HCT116 (cell line): ENCODE measurements around the gene TTLL3. TPM values are rescaled to one million over a fixed set of nuclear protein-coding genes. Genes with fewer than 3 reads are reported as not detected.

Experiments used
- ATAC-seq: fragments of 200-7000 bp; cut with Tn5 transposase; 2 replicates; pipeline ENCODE4 v1.9.1; 2020; ENCODE audit warnings: mild to moderate bottlenecking, moderate library complexity
- BruUV-seq: library from RNA; stranded (reverse); fragments of 400-500 nt; replicated peaks from 2 replicates; lab custom pipeline; 2021; lab: Mats Ljungman, UMichigan
- CTCF ChIA-PET: fragments of 300-600 bp; sonication (Branson Sonifier 250); formaldehyde crosslinking; loops from one replicate; lab custom pipeline; 2021; ENCODE audit warnings: antibody characterized with exemption; lab: Charles Lee
- POLR2A ChIA-PET: fragments of 300-600, 350-600 bp; sonication (Branson Sonifier 250); formaldehyde crosslinking; loops from one replicate; lab custom pipeline; 2021; ENCODE audit warnings: antibody characterized with exemption; lab: Charles Lee
- RAD21 ChIA-PET, 2 experiments: fragments of 300-600 bp; sonication (Branson Sonifier 250); formaldehyde crosslinking; loops; one replicate each; lab custom pipeline; 2023; ENCODE audit warnings: low total read pairs in 2 of 2; ENCODE audit not compliant: uncharacterized antibody in 2 of 2, unreplicated experiment in 2 of 2, low non-redundant PET in 1 of 2; lab: Charles Lee
- DNase-seq: peaks from one replicate; pipeline ENCODE4 v3.0.0-alpha.2; 2010; ENCODE audit warnings: low read depth, low spot score
- H2AFZ ChIP-seq: fragments of 200-600 bp; shearing (Covaris generic), sonication (generic); 2 replicates; pipeline ENCODE4 v1.6.1; 2017; ENCODE audit warnings: low read depth, mixed run types, mixed read lengths, antibody characterized with exemption, low read length; ENCODE audit not compliant: poor library complexity, severe bottlenecking
- H3K27ac ChIP-seq: 2 replicates; pipeline ENCODE4 v1.5.1; 2012; ENCODE audit warnings: low read depth, low read length
- H3K27me3 ChIP-seq: fragments of 200-600 bp; sonication (generic); 2 replicates; pipeline ENCODE4 v1.6.1; 2016; ENCODE audit warnings: mixed run types, low read length, mixed read lengths; ENCODE audit not compliant: insufficient read depth
- H3K36me3 ChIP-seq, 2 experiments: fragments of 200-500 bp in 1 of 2; fragments of 200-600 bp in 1 of 2; sonication (Bioruptor generic) in 1 of 2; sonication (generic) in 1 of 2; 2 replicates each; pipeline versions ENCODE4 v1.5.1 to v1.6.1; 2014 to 2016; ENCODE audit warnings: low read length in 2 of 2, inconsistent platforms in 1 of 2, mixed read lengths in 1 of 2, mixed run types in 1 of 2; ENCODE audit not compliant: insufficient read depth in 2 of 2, control insufficient read depth in 1 of 2
- H3K4me1 ChIP-seq, 2 experiments: fragments of 200-600 bp in 1 of 2; sonication (generic) in 1 of 2; 2 replicates each; pipeline versions ENCODE4 v1.5.1 to v1.6.1; 2012 to 2017; ENCODE audit warnings: low read length in 2 of 2, inconsistent platforms in 1 of 2, mild to moderate bottlenecking in 1 of 2, mixed read lengths in 1 of 2, mixed run types in 1 of 2, moderate library complexity in 1 of 2; ENCODE audit not compliant: insufficient read depth in 2 of 2, control insufficient read depth in 1 of 2
- H3K4me2 ChIP-seq: fragments of 200-600 bp; sonication (generic); 2 replicates; pipeline ENCODE4 v1.6.1; 2017; ENCODE audit warnings: mixed run types, low read length, mixed read lengths
- H3K4me3 ChIP-seq, 2 experiments: fragments of 200-600 bp in 1 of 2; sonication (generic) in 1 of 2; replicated peaks in 1 of 2; 2 replicates each; pipeline ENCODE4 v1.5.1; 2011 to 2016; ENCODE audit warnings: low read length in 2 of 2, control low read depth in 1 of 2, low read depth in 1 of 2, mild to moderate bottlenecking in 1 of 2, mixed read lengths in 1 of 2, mixed run types in 1 of 2
- H3K79me2 ChIP-seq: fragments of 200-600 bp; sonication (generic); 2 replicates; pipeline ENCODE4 v1.6.1; 2017; ENCODE audit warnings: mild to moderate bottlenecking, mixed run types, low read length, moderate library complexity, mixed read lengths; ENCODE audit not compliant: insufficient read depth
- H3K9ac ChIP-seq: fragments of 200-600 bp; sonication (generic); 2 replicates; pipeline ENCODE4 v1.6.1; 2016; ENCODE audit warnings: low read length, mixed read lengths
- H3K9me2 ChIP-seq: fragments of 200-600 bp; sonication (generic), shearing (Covaris generic); 2 replicates; pipeline ENCODE4 v1.6.1; 2017; ENCODE audit warnings: mixed run types, mild to moderate bottlenecking, moderate library complexity; ENCODE audit not compliant: insufficient read depth
- H3K9me3 ChIP-seq, 2 experiments: fragments of 200-500 bp in 1 of 2; fragments of 200-600 bp in 1 of 2; sonication (Bioruptor generic) in 1 of 2; sonication (generic) in 1 of 2; 2 replicates each; pipeline ENCODE4 v1.6.1; 2014 to 2017; ENCODE audit warnings: low read length in 2 of 2, mixed read lengths in 2 of 2, inconsistent platforms in 1 of 2, low read depth in 1 of 2, mild to moderate bottlenecking in 1 of 2, mixed run types in 1 of 2, moderate library complexity in 1 of 2; ENCODE audit not compliant: control insufficient read depth in 1 of 2, insufficient read depth in 1 of 2
- H4K20me1 ChIP-seq: fragments of 200-600 bp; sonication (generic), shearing (Covaris generic); 2 replicates; pipeline ENCODE4 v1.6.1; 2017; ENCODE audit warnings: mixed run types, mild to moderate bottlenecking, moderate library complexity; ENCODE audit not compliant: insufficient read depth
- ELF1 ChIP-seq: IDR thresholded peaks from 2 replicates; pipeline ENCODE4 v1.6.1; 2012; ENCODE audit warnings: low read depth, borderline replicate concordance
- EZH2phosphoT487 ChIP-seq: fragments of 200-600 bp; IDR thresholded peaks from 2 replicates; pipeline ENCODE4 v1.6.1; 2018; ENCODE audit warnings: antibody characterized with exemption, borderline replicate concordance
- FOSL1 ChIP-seq: IDR thresholded peaks from 2 replicates; pipeline ENCODE4 v1.6.1; 2012; ENCODE audit warnings: low read depth
- JUND ChIP-seq: IDR thresholded peaks from 2 replicates; pipeline ENCODE4 v1.6.1; 2012
- MAX ChIP-seq: IDR thresholded peaks from 2 replicates; pipeline ENCODE4 v1.6.1; 2012
- POLR2AphosphoS5 ChIP-seq: IDR thresholded peaks from 2 replicates; pipeline ENCODE4 v1.6.1; 2011; ENCODE audit warnings: mild to moderate bottlenecking, low read depth, low read length, moderate library complexity
- SRF ChIP-seq: IDR thresholded peaks from 2 replicates; pipeline ENCODE4 v1.6.1; 2012; ENCODE audit warnings: low read depth
- YY1 ChIP-seq: IDR thresholded peaks from 2 replicates; pipeline ENCODE4 v1.6.1; 2011; ENCODE audit warnings: low read length, low read depth, moderate library complexity, mild to moderate bottlenecking; ENCODE audit not compliant: insufficient replicate concordance; ENCODE audit errors: extremely low read depth
- intact Hi-C: fragments of 100-400 bp; cut with micrococcal nuclease; formaldehyde crosslinking; loops from 2 replicates; pipeline ENCODE4 v1.10.0; 2022
- total RNA-seq: library from RNA; stranded (reverse); gene quantifications from one replicate; pipeline ENCODE4 v1.2.1, GENCODE V29; 2021; ENCODE audit not compliant: unreplicated experiment
- TF ChIP-seq, protein P1 (sequence below): IDR thresholded peaks from 2 replicates; pipeline ENCODE4 v1.6.1; 2011; ENCODE audit warnings: mild to moderate bottlenecking, low read length, moderate library complexity; ENCODE audit not compliant: insufficient replicate concordance; ENCODE audit errors: extremely low read depth

Gene TTLL3
- total RNA-seq, 1 experiment from 2014 or later, result 40.3 TPM

DNA sequence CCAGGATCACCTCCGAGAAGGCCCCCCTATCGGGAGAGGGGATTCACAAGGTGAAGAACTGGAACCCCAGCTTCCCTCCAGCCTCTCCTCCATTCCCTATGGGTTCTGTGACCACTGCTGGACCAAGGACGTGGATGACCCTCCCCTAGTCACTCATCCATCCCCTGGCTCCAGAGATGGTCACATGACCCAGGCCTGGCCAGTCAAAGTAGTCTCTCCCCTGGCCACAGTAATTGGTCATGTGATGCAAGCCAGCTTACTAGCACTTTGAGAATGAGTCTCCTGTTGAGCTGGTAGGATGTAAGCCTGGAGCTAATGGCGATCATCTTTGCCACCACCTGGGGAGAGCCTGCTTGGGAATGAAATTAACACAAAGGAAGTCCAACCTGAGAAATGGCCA lies 44.2 kb upstream of the TTLL3 start:
- H3K36me3 ChIP-seq, result peaks cover 2 to 7% of the 10 kb centered on the region in 2 experiments; a peak in 2 of 4 replicates
- ChIA-PET RAD21 (no interaction called here), POLR2A (no interaction called here), CTCF (no interaction called here)
- H3K9ac ChIP-seq, result no peak overlapping the region
- BruUV-seq, result no TSS peak
- intact Hi-C loops, result no loop called here
- ATAC-seq, result no peak
- H4K20me1 ChIP-seq, result no peaks in the 10 kb centered on the region
- H3K9me3 ChIP-seq, result no peaks in the 10 kb centered on the region
- H3K4me1 ChIP-seq, result peaks cover 4 to 24% of the 10 kb centered on the region in 2 experiments
- no peak overlapping the region for H2AFZ ChIP-seq
- no peaks in the 10 kb centered on the region for H3K9me2 ChIP-seq
- H3K4me3 ChIP-seq, result no peak overlapping the region
- H3K27me3 ChIP-seq, result no peaks in the 10 kb centered on the region
- no peak overlapping the region for H3K4me2 ChIP-seq
- no peak for DNase-seq
- H3K27ac ChIP-seq, result no peak overlapping the region
- TF ChIP-seq YY1 (no peak), POLR2AphosphoS5 (no peak), JUND (no peak), SRF (no peak), MAX (no peak), FOSL1 (no peak)
- H3K79me2 ChIP-seq, result peaks cover 7% of the 10 kb centered on the region; the same call in 1 of the 2 replicates

- Histone ChIP-seq H3K9me2 (no peaks in the 10 kb centered on the region), H3K4me2 (no peak overlapping the region), H3K9ac (no peak overlapping the region), H3K27ac (no peak overlapping the region), H3K4me3 (no peak overlapping the region), H4K20me1 (no peaks in the 10 kb centered on the region), H3K9me3 (no peaks in the 10 kb centered on the region), H3K4me1 (peaks cover 4 to 24% of the 10 kb centered on the region in 2 experiments), H3K79me2 (peaks cover 7% of the 10 kb centered on the region; the same call in 1 of the 2 replicates), H2AFZ (no peak overlapping the region), H3K36me3 (peaks cover 0 to 7% of the 10 kb centered on the region in 2 experiments; a peak in 1 of 4 replicates), H3K27me3 (no peaks in the 10 kb centered on the region)
- ChIA-PET CTCF (no interaction called here), RAD21 (no interaction called here), POLR2A (no interaction called here)
- intact Hi-C loops, result no loop called here
- no TSS peak for BruUV-seq
- DNase-seq (no peak), ATAC-seq (no peak)
- no peak for TF ChIP-seq ELF1
- TF ChIP-seq, protein P1, sequence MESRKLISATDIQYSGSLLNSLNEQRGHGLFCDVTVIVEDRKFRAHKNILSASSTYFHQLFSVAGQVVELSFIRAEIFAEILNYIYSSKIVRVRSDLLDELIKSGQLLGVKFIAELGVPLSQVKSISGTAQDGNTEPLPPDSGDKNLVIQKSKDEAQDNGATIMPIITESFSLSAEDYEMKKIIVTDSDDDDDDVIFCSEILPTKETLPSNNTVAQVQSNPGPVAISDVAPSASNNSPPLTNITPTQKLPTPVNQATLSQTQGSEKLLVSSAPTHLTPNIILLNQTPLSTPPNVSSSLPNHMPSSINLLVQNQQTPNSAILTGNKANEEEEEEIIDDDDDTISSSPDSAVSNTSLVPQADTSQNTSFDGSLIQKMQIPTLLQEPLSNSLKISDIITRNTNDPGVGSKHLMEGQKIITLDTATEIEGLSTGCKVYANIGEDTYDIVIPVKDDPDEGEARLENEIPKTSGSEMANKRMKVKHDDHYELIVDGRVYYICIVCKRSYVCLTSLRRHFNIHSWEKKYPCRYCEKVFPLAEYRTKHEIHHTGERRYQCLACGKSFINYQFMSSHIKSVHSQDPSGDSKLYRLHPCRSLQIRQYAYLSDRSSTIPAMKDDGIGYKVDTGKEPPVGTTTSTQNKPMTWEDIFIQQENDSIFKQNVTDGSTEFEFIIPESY, result no peak
- no peak for TF ChIP-seq EZH2phosphoT487
Observed at GRCh38 chr3:9767418-9767817, 42.6 kb upstream of the TTLL3 start.
